Fibroblast of skin of back (primary cell): ENCODE results near the gene NOL6. TPM values are rescaled to one million over a fixed set of nuclear protein-coding genes. Genes with fewer than 3 reads are reported as not detected.
"Not testable (repeated sequence)": the region's sequence is repeated elsewhere in the genome, so short reads cannot be mapped to it uniquely, and the experiment has no call there.

Source experiments
- DNase-seq: peaks from one replicate; pipeline ENCODE4 v3.0.0-alpha.2; 2013
- polyA plus RNA-seq, 2 experiments: library from polyadenylated mRNA; unstranded; fragments of 120-200 nt; gene quantifications; one replicate each; pipeline ENCODE4 v1.2.1, GENCODE V29; 2013; ENCODE audit not compliant: insufficient read length in 2 of 2

The NOL6 gene, protein sequence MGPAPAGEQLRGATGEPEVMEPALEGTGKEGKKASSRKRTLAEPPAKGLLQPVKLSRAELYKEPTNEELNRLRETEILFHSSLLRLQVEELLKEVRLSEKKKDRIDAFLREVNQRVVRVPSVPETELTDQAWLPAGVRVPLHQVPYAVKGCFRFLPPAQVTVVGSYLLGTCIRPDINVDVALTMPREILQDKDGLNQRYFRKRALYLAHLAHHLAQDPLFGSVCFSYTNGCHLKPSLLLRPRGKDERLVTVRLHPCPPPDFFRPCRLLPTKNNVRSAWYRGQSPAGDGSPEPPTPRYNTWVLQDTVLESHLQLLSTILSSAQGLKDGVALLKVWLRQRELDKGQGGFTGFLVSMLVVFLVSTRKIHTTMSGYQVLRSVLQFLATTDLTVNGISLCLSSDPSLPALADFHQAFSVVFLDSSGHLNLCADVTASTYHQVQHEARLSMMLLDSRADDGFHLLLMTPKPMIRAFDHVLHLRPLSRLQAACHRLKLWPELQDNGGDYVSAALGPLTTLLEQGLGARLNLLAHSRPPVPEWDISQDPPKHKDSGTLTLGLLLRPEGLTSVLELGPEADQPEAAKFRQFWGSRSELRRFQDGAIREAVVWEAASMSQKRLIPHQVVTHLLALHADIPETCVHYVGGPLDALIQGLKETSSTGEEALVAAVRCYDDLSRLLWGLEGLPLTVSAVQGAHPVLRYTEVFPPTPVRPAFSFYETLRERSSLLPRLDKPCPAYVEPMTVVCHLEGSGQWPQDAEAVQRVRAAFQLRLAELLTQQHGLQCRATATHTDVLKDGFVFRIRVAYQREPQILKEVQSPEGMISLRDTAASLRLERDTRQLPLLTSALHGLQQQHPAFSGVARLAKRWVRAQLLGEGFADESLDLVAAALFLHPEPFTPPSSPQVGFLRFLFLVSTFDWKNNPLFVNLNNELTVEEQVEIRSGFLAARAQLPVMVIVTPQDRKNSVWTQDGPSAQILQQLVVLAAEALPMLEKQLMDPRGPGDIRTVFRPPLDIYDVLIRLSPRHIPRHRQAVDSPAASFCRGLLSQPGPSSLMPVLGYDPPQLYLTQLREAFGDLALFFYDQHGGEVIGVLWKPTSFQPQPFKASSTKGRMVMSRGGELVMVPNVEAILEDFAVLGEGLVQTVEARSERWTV
- polyA plus RNA-seq (2013, experiment 1 of 2; ENCODE audit: insufficient read length), result 29.1 TPM
- 23.2 TPM for polyA plus RNA-seq (2013, experiment 2 of 2; ENCODE audit: insufficient read length)

DNA sequence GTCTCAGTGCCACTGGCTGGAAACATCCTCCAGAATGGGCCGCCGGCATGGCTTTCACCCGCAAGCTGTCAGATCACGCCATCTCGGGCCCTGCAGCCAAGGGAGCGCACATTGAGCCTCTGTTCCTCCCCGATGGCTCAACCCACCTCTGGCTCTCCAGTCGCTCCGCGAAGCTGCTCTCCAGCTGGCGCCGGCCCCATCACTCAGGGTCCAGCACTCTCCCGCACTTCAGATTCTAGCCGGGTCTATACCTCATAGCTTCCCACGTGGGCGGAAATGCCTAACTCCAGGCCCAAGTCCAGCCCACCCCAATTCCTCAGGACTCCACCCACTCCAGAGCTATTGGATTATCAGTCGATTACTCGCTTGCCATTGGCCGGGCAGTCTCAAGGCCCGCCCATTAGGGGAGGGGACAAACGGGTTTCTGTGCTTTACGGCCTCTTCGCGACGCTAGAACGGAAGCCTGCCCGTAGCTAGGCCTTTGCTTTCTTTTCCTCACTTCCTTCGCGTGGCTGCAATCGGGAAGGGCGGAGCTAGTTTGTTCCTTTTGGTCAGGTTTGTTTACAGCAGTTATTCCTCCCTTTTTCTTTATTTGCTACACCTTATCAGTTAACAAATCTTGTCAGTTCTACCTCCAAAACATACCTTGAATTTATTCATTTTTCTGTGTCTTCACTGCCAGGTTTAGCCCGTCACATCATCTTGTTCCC lies at the start of gene NOL6:
NOL6 (minus strand) TSS at position 282 of the 710 bp plus-strand sequence; CDS start at position 200, 82 bp downstream.
- DNase-seq, result peak; percentile 99

DNA sequence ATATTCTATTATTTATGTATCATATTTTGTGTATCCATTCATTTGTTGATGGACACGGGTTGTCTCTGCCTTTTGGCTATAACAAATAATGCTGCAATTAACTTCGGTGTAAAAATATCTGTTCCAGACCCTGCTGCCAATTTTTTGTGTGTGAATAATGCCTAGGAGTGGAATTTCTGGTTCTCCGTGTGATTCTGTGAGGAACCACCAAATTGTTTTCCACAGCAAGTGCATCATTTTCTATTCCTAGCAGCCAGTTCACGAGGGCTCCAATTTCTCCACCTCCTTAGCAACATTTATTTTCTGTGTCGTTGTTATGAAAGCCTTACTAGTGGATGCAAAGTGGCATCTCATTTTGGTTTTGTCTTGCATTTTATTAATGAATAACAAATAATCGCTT lies 48.1 kb upstream of the NOL6 start:
- DNase-seq, result not testable (repeated sequence)

DNA sequence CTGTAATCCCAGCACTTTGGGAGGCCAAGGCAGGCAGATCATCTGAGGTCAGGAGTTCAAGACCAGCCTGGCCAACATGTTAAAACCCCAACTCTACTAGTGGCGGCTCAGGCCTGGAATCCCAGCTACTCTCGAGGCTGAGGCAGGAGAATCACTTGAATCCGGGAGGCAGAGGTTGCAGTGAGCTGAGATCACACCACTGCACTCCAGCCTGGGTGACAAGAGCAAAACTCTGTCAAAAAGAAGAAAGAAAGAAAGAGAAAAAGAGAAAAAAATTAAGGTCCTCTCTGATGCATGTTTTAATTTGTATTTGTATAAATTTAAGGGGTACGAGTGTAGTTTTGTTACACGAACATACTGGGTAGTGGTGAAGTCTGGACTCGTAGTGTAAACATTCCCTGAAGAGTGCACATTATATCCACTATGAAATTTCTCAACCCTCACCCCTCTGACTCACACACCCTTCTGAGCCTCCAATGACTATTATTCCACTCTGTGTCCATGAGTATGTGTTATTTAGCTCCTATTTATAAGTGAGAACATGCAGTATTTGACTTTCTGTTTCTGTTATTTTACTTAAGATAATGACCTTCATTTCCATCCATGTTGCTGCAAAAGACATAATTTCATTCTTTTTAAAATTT lies 44.3 kb upstream of the NOL6 start:
- DNase-seq, result peak; percentile 75

DNA sequence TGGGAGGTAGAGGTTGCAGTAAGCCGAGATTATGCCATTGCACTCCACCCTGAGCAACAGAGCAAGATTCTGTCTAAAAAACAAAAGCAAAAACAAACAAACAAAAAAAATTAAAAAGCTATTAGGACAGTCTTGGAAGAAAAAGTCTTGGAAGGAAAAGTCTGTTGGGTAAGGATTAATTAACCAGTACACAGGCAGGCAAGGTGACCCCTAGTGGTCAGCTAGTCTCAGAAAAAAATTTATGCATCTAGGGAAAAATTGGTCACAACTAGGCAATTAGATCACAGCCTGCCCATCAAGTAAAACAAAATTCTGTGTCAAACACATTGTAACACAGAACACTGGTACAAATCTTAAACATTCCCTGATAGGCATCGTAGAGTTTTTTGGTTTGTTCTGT lies 43.6 kb upstream of the NOL6 start:
- DNase-seq, result peak; percentile 61

DNA sequence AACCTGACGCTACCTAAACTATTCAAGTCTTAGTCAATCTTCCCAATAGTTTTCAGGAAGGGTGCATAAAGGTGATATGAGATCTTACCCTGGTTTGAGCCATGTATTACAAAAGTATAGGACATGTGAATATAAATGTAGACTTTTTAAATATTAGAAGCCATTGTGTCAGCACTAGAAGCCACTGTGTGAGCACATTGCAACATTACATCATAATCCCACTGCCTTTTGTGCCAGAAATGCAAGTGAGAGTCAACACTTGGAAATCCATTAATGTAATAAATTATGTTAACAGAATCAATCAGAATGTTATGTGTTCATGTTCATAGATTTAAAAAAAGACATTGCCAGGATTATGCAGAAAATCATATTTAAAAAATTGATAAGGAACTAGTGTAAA lies 42.7 kb upstream of the NOL6 start:
- not testable (repeated sequence) for DNase-seq

DNA sequence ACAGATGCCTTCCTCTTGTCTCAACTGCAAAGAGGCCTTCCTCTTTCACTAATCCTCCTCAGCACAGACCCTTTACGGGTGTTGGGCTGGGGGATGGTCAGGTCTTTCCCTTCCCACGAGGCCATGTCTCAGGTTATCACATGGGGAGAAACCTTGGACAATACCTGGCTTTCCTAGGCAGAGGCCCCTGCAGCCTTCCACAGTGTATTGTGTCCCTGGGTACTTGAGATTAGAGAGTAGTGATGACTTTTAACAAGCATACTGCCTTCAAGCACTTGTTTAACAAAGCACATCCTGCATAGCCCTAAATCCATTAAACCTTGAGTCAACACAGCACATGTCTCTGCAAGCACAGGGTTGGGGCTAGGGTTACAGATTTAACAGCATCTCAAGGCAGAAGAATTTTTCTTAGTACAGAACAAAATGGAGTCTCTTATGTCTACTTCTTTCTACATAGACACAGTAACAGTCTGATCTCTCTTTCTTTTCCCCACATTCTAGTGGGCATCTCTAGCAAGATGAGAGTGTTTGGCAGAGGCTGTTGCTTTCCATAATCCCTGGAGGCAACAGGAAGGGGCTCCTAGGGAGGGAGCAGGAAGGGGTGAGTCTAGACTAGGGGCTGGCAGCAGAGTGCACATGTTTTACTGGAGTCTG lies 41.7 kb upstream of the NOL6 start:
- DNase-seq, result not testable (repeated sequence)

DNA sequence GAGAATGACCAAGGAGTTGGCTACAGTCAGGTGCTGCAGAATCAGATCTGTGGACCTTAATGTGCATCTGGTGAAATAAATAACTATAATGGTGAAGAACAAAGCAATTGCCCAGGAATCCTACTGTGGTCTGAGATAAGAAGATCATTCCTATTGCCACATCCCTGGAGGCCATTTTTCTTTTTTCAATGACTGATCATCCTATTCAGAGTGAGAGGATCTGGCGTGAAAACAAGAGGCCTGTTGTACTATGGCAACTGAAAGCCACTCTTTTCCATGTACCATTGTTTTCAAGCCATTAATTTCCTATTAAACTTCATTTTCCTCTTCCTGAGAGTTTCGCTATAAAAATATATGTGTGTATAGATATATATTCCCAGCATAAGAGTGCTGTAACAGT lies 38.8 kb upstream of the NOL6 start:
- DNase-seq, result not testable (repeated sequence)

DNA sequence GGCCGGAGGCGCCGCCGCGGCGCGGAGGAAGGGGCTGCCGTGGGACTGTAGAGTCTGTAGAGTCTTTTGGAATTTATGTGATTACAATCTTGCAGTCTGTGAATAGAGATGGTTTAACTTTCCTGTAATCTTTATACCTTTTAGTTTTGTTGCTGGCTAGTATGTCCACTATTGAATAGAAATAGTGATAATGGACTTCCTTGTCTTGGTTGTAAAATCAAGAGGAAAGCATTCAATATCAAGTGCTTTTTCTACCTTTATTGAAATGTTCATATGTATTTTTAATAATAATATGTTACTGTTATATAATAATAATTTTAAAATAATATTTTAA lies 37.4 kb upstream of the NOL6 start:
- DNase-seq, result not testable (repeated sequence)

DNA sequence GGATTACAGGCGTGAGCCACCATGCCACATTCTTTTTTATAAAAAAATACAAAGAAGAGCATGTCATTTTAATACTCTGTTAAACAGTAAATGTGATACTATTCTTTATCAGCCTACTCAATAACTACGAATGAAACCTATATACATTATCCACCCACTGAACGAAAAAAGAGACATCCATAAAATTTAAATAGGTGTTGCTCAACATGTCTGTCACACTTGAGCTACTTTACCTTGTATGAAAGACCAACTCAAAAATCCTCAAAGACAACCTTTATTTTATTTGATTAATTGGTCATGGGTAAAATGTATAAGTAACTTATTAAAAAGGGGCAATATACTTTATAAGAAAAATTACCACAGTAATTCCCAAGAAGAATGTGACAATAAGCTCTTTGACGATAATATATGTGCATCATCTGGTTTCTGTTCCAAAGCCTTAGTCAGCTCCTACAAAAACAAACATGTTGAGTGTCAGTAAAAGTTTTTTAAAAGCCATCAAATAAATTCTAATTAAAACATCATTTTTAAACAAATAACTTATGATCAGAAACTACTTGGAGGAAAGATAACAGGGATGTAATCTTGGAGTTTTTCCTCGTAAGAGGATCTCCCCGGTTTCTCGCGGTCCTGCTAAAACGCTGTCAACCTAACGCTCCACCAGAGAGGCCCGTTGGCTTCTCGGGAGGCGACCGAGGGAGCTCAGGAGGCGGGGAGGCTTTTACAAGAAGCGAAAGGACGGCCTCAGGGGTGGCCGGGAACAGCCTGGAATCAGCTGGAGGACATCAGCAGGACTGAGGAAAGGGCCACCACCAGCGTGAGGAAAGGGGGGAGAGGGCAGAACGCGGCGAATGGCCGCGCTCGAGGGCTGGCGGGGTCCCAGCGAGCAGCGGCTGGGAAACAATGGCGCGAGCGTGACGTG lies 36.8 kb upstream of the NOL6 start:
- DNase-seq, result peak; percentile 71

DNA sequence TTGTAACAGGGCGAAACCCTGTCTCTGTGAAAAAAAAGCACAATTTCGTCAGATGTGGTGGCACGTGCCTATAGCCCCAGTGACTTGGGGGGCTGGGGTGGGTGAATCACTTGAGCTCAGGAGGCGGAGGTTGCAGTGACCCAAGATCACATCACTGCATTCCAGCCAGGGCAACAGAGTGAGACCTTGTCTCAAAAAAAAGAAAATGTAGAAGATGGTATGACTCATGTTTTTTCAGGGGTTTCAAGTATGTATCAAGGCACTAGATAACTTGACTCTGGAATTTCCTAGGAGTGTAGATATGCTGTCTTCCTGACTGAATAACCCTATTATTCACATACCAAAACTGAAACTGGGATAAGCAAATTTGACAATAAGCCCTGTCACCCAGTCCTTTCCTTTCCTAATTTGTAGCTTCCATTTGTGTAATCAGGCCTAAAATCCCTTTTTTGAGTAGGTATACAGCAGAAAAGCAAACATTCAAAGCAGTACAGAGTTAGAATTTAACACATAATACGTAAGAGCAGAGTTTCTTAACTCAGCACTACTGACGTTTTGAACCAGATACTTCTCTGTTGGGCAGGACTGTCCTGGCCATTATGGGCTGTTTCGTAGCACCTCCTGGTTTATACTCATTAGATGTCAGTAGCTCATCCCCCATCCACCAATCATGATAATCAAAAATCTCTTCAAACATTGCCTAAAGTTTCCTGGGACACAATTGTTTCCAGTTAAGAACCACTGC lies 33.1 kb upstream of the NOL6 start:
- DNase-seq, result peak; percentile 99

DNA sequence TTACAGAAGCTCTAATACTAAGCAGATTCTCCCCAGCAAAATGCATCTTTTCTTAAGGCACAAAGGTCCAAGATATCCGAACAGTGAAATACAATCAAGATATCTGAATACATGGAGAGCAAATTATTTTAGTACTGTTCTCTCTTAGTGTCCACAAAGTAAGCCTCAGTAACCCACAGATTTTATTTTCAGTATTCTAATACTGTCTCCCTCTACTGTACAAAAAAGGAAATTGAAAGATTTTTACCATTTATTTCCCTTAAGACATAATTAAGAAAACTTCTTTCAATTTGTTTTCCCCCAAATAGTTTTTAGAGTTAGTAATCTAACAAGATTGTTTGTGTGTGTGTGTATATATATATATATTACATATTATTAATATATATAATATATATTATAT lies 24.7 kb upstream of the NOL6 start:
- DNase-seq, result no peak

DNA sequence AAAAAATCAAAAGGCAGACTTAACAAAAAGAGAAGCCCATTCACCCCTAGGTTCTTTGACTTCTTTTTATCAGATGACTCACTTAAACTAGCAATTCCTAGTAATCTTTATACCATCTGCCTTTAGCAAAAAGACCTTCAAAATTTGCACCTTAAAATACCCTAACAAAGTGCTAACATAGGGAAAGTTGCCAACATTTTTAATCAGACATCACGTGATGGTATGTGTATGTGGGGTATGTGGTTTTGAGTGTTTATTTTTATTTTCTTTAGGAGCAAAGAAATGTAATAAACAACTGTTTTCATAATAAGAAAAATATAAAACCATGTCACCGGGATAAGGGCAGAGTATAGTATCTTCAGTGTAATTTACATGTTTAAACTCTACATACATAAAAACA lies 20.1 kb upstream of the NOL6 start:
- not testable (repeated sequence) for DNase-seq

DNA sequence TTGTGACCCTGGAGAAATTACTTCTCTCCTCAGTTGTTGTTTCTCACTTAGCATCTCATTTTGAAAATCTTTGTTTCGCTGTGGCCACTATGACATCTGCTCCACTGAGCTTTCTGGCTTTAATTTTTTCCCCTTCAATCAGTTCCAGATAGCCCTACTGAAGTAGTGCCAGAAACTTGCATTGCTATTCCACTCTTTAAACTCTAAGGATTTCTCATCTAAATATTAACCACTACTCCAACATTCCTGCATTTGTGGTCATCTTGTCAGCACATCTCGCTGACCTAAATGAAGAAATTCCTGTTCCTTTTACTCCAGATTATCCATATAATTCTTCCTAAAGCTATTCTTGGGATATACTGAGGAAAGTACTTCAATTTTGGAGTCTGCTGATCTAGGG lies 15.3 kb upstream of the NOL6 start:
- DNase-seq, result peak; percentile 71

DNA sequence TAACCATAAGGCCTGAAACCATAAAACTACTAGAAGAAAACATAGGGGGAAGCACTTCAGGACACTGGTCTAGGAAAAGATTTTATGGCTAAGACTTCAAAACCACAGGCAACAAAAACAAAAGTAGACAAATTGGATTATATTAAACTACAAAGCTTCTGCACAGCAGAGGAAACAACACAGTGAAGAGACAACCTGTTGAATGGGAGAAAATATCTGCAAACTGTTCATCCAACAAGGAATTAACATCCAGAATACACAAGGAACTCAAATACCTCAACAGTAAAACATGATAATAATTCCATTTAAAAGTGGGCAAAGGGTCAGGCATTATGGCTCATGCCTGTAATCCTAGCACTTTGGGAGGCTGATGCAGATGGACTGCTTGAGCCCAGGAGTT lies 11.6 kb upstream of the NOL6 start:
- DNase-seq, result not testable (repeated sequence)

DNA sequence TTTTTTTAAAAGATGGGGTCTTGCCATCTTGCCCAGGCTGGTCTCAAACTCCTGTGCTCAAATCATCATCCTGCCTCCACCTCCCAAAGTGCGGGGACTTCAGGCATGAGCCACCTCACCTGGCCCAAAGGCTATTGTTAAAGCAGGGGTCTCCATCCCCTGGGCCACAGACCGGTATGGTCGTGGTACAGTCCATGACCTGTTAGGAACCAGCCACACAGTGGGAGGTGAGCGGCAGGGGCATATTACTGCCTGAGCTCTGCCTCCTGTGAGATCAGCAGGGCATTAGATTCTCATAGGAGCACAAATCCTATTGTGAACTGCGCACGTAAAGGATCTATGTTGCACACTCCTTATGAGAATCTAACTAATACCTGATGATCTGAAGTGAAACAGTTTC lies 7.3 kb upstream of the NOL6 start:
- DNase-seq, result no peak

DNA sequence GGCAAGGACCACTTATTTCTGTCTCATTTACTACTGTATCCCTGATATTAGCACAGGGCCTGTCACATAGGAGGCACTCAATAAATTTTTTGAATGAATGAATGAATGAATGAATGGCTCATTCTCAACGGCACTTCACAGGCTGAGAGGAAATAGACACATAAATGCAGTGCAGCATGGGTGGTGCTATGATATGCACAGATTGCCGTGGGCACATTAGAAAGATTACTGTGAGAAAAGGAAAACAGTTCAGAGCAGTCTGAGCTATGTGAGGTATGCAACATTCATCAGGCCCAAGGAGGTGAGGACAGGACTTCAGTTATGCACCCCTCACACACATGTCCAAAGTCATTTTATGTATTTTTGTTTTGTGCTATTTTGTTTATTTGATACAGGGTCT lies 6.4 kb upstream of the NOL6 start:
- DNase-seq, result peak; percentile 36

DNA sequence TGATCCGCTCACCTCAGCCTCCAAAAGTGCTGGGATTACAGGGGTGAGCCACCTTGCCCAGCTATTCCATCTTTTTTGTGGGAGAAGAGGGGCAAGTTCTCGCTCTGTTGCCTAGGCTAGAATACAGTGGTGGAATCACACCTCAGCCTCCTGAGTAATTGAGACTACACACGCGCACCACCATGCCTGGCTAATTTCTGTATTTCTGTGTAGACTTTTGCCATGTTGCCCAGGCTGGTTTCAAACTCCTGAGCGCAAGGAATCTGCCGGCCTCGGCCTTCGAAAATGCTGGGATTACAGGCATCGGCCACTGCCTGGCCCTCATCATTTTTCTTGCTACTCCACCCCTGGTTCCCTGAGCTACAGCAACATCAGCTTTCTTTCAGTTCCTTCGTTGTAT lies 2.8 kb upstream of the NOL6 start:
- no peak for DNase-seq

DNA sequence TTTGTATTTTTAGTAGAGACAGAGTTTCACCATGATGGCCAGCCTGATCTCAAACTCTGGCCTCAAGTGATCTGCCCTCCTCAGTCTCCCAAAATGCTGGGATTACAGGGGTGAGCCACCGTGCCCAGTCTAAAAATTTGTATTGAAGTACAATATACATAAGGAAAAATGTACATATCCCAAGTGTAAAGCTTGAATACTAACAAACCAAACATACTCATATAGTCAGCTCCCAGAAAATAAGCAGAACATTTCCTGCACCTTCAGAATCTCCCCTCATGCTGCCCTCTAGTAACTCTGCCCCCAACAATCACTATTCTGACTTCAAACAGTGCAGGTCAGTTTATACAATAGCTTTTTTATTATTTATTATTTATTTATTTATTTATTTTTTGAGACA lies 1.6 kb upstream of the NOL6 start:
- no peak for DNase-seq

DNA sequence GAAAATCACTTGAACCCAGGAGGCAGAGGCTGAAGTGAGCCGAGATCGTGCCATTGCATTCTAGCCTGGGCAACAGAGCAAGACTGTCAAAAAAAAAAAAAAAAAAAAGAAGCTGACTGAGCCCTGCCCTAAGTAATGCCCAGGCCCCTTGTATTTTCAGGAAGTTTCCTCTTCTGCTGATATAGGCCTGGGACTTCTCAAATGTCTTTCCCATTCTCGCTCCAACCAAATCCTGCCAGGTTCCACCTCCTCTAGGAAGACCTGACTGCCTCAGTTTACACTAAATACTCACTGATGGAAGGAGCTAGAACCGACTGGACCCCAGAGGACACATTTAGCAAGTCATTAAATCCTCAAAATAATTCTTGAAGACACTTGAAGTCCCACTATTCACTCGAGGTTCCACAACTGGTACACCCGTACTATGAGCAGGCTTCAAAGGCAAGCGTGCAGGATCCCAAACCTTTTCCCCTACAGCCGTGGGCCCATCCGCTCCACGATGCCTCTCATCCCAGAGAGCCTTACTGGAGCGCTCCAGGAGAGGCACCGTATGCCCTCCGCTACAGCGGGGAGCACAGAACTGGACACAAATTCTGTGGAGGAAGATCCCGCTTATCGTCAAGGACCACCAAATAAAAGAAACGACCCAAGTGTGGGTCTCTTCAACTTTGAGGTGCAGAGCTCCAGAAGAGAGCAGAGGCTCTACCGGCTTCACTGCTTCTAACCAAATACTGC lies 676 bp downstream of the NOL6 start:
- no peak for DNase-seq
